Measurements from ENCODE around the gene KRT3.

GRCh38 chr12:52827499-52828090 is 31.7 kb upstream of the KRT3 start:
- no peak for TF ChIP-seq CTCF (IDR thresholded peaks at IDR 0.05)
- TF ChIP-seq POLR2A (IDR thresholded peaks at IDR 0.05), result no peak
